HepG2 (cell line): ENCODE data around the gene NIPAL1. TPM values are rescaled to one million over a fixed set of nuclear protein-coding genes. Genes with fewer than 3 reads are reported as not detected.

Experiments used
- ATAC-seq: fragments of 200-7000 bp; cut with Tn5 transposase; 3 replicates; pipeline ENCODE4 v1.9.1; 2020; ENCODE audit warnings: mild to moderate bottlenecking, moderate library complexity
- BruUV-seq: library from RNA; stranded (reverse); fragments of 400-500 nt; replicated peaks from 2 replicates; lab custom pipeline; 2021; lab: Mats Ljungman, UMichigan
- CTCF ChIA-PET: fragments of 300-600 bp; formaldehyde crosslinking; extraction: SDS; loops from one replicate; lab custom pipeline; 2021; ENCODE audit warnings: low total read pairs, inconsistent platforms, low intra/inter-chr PET ratio; lab: Yijun Ruan, JAX
- POLR2A ChIA-PET: fragments of 350-600 bp; sonication (Branson Sonifier 250); formaldehyde crosslinking; loops from one replicate; lab custom pipeline; 2020; ENCODE audit warnings: antibody characterized with exemption, inconsistent platforms; lab: Yijun Ruan, JAX
- DNase-seq: peaks from one replicate; pipeline ENCODE4 v3.0.0-alpha.2; 2015; ENCODE audit warnings: low spot score
- FAIRE-seq: peaks from 3 replicates; lab custom pipeline; 2011; peaks lifted over from hg19 to GRCh38; lab: Jason Lieb, UNC
- H2AFZ ChIP-seq: one replicate; pipeline ENCODE4 v1.6.1; 2011; ENCODE audit warnings: low read length, inconsistent platforms
- H3K27ac ChIP-seq: fragments of 300-600 bp; 3 replicates; pipeline ENCODE4 v1.8.0; 2011; ENCODE audit warnings: mixed run types, mild to moderate bottlenecking, mixed read lengths, low read length, inconsistent platforms; ENCODE audit not compliant: insufficient read depth; ENCODE audit errors: extremely low read length
- H3K27me3 ChIP-seq, 2 experiments: fragments of 200-600 bp in 1 of 2; 2 replicates in 1 of 2; 3 replicates in 1 of 2; pipeline versions ENCODE4 v1.6.0 to v1.8.0; 2011; ENCODE audit warnings: low read length in 2 of 2, mild to moderate bottlenecking in 2 of 2, moderate library complexity in 2 of 2, inconsistent platforms in 1 of 2; ENCODE audit not compliant: insufficient read depth in 2 of 2, control insufficient read depth in 1 of 2
- H3K36me3 ChIP-seq, 2 experiments: fragments of 200-600 bp in 1 of 2; replicated peaks in 1 of 2; 2 replicates in 1 of 2; 3 replicates in 1 of 2; pipeline versions ENCODE4 v1.5.1 to v1.8.0; 2011; ENCODE audit warnings: low read length in 2 of 2, inconsistent platforms in 1 of 2; ENCODE audit not compliant: insufficient read depth in 2 of 2, control insufficient read depth in 1 of 2
- H3K4me1 ChIP-seq: 2 replicates; pipeline ENCODE4 v1.5.1; 2012; ENCODE audit warnings: low read length, inconsistent platforms; ENCODE audit not compliant: insufficient read depth
- H3K4me2 ChIP-seq: 2 replicates; pipeline ENCODE4 v1.6.0; 2011; ENCODE audit warnings: low read depth, low read length, inconsistent platforms
- H3K4me3 ChIP-seq, 3 experiments: fragments of 200-600 bp in 1 of 3; sonication (generic), shearing (Covaris generic) in 1 of 3; replicated peaks in 1 of 3; 2 replicates each; pipeline ENCODE4 v1.5.1; 2011 to 2016; ENCODE audit warnings: low read length in 3 of 3, inconsistent platforms in 2 of 3, low read depth in 2 of 3, mild to moderate bottlenecking in 2 of 3, control low read depth in 1 of 3, mixed read lengths in 1 of 3; ENCODE audit not compliant: insufficient read depth in 1 of 3
- H3K79me2 ChIP-seq: one replicate; pipeline ENCODE4 v1.6.1; 2011; ENCODE audit warnings: low read length, inconsistent platforms; ENCODE audit not compliant: insufficient read depth
- H3K9ac ChIP-seq: 2 replicates; pipeline ENCODE4 v1.6.0; 2011; ENCODE audit warnings: mild to moderate bottlenecking, low read depth, low read length, inconsistent platforms; ENCODE audit not compliant: insufficient read depth
- H3K9me3 ChIP-seq: 2 replicates; pipeline ENCODE4 v1.5.1; 2012; ENCODE audit warnings: mild to moderate bottlenecking, low read length
- H4K20me1 ChIP-seq: 2 replicates; pipeline ENCODE4 v1.6.0; 2011; ENCODE audit warnings: inconsistent platforms, mild to moderate bottlenecking, low read length, moderate library complexity; ENCODE audit not compliant: insufficient read depth
- GATAD2A ChIP-seq: IDR thresholded peaks from 2 replicates; pipeline ENCODE4 v1.6.1; 2016
- HDAC1 ChIP-seq: sonication (generic); formaldehyde crosslinking; IDR thresholded peaks from 2 replicates; pipeline ENCODE4 v1.5.1; 2020; ENCODE audit warnings: mild to moderate bottlenecking, missing genetic modification reagents
- HNF1A ChIP-seq, 2 experiments: sonication (generic) in 1 of 2; formaldehyde crosslinking in 1 of 2; IDR thresholded peaks; 2 replicates each; pipeline versions ENCODE4 v1.4.0 to v1.6.1; 2016 to 2020; ENCODE audit warnings: borderline replicate concordance in 1 of 2, low read depth in 1 of 2, mild to moderate bottlenecking in 1 of 2, missing genetic modification reagents in 1 of 2
- HOXA7 ChIP-seq: sonication (generic); formaldehyde crosslinking; IDR thresholded peaks from 2 replicates; pipeline ENCODE4 v1.8.1; 2022; ENCODE audit warnings: mild to moderate bottlenecking, missing genetic modification reagents, moderate library complexity
- KMT2B ChIP-seq: IDR thresholded peaks from 2 replicates; pipeline ENCODE4 v1.6.1; 2016; ENCODE audit warnings: missing genetic modification reagents, missing compliant biosample characterization
- PAX8 ChIP-seq: sonication (generic); formaldehyde crosslinking; IDR thresholded peaks from 2 replicates; pipeline ENCODE4 v1.8.0; 2022; ENCODE audit warnings: mild to moderate bottlenecking, missing genetic modification reagents, borderline replicate concordance
- SOX13 ChIP-seq, 3 experiments: fragments of 450-650 bp in 1 of 3; sonication (generic) in 1 of 3; formaldehyde crosslinking in 1 of 3; IDR thresholded peaks in 2 of 3; conservative IDR thresholded peaks in 1 of 3; 2 replicates each; pipeline versions ENCODE4 v1.5.0 to v1.6.1; 2016 to 2020; ENCODE audit warnings: antibody characterized with exemption in 1 of 3, mild to moderate bottlenecking in 1 of 3, missing compliant biosample characterization in 1 of 3, missing genetic modification reagents in 1 of 3, moderate library complexity in 1 of 3
- SOX5 ChIP-seq: IDR thresholded peaks from 2 replicates; pipeline ENCODE4 v1.6.1; 2016; ENCODE audit warnings: borderline replicate concordance
- ZBTB26 ChIP-seq: IDR thresholded peaks from 2 replicates; pipeline ENCODE4 v1.6.1; 2016; ENCODE audit warnings: missing compliant biosample characterization, missing genetic modification reagents, borderline replicate concordance
- in situ Hi-C: cut with HindIII; loops from 2 replicates; pipeline ENCODE4 v1.10.0; 2017; ENCODE audit warnings: low pct_unique_long_range_greater_than_20kb; ENCODE audit not compliant: extremely low pct_ligation_motif_present
- intact Hi-C: fragments of 100-400 bp; cut with micrococcal nuclease; formaldehyde crosslinking; loops from one replicate; pipeline ENCODE4 v1.10.0; 2022; ENCODE audit not compliant: unreplicated experiment
- polyA plus RNA-seq, 8 experiments: library from polyadenylated mRNA; depleted of rRNA in 3 of 8; stranded (reverse) in 7 of 8; unstranded in 1 of 8; fragments of >200 nt; fragmentation: Illumina TruSeq in 4 of 8; extraction: Trizol in 4 of 8; gene quantifications; 2 replicates each; pipeline versions ENCODE4 v1.2.1 to v1.2.3, GENCODE V29; 2011 to 2016; ENCODE audit warnings: low read depth in 4 of 8, missing spikeins in 1 of 8, mixed read lengths in 1 of 8; ENCODE audit not compliant: insufficient read depth in 1 of 8
- total RNA-seq, 5 experiments: library from RNA; depleted of rRNA; stranded (reverse); fragments of >200 nt; fragmentation: Illumina TruSeq; extraction: Trizol; gene quantifications; 2 replicates each; pipeline ENCODE4 v1.2.3, GENCODE V29; 2016; ENCODE audit warnings: low read depth in 1 of 5

Gene NIPAL1
- total and polyA plus RNA-seq, 2 of the 13 experiments (the other 11 are each of a cell fraction or from before 2014, with no cell fraction given): 1.4 to 3.4 TPM

DNA sequence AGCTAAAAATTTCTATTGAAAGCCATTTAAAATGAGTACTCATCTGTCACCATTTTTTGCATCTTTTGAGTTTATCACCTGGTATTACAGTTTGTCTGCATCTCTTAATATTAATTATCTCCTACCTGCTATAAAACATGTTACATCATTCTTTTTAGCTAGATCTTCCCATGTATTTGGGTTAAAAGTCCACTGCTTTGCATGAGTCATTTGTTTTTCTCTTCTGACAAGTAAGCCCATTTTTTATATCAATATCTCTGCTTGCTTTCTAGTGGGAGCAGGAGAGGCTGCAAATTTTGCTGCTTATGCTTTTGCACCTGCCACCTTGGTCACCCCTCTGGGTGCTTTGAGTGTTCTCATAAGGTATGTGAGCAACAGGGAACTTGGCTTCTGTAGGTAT is 16.1 kb downstream of the NIPAL1 start (continued):
- no peak for TF ChIP-seq ZBTB26 (CRISPR knock-in tag)
- no peak for TF ChIP-seq HNF1A (IDR thresholded peaks at IDR 0.05; ENCODE audit: low read depth)
- TF ChIP-seq HNF1A (CRISPR knock-in tag; IDR thresholded peaks at IDR 0.05; ENCODE audit: borderline replicate concordance): no peak
- no peak for TF ChIP-seq HDAC1 (CRISPR knock-in tag)
- TF ChIP-seq HOXA7 (CRISPR knock-in tag): no peak

DNA sequence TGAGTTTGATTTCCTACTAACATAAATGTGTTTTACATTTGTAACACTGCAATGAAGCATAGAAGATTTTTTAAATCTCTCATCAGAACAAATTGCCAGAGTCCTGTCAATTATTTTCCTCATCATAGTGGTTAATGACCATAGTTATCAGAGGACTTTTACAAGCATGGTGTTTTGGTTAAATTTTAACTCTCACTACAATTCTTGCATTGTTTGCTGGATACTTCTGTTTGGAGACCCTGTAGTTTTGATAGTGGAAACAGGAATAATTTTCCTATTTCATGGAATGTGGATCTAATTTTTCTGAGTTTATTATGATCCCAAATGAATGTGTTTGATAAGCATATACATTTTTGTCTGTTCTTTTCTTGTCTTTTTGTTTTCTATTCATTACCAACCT is 16.8 kb downstream of the NIPAL1 start:
- ATAC-seq: peak; percentile 35; the same call in 1 of the 3 replicates
- FAIRE-seq: no peak
- no peak overlapping the region for H3K4me3 ChIP-seq
- DNase-seq: peak; percentile 12
- in situ Hi-C loops (no loop called here), intact Hi-C loops (loop anchor here (10.0 kb wide), 1 partner anchor 311 kb away; the partner anchor contains the start of gene SLAIN2)
- no peaks in the 10 kb centered on the region for H3K79me2 ChIP-seq
- H3K4me1 ChIP-seq: peaks cover 33% of the 10 kb centered on the region
- BruUV-seq: no TSS peak
- no peak overlapping the region for H2AFZ ChIP-seq
- no peaks in the 10 kb centered on the region for H4K20me1 ChIP-seq
- peak overlapping the region; percentile 31 for H3K4me2 ChIP-seq
- no peaks in the 10 kb centered on the region for H3K27me3 ChIP-seq
- CTCF ChIA-PET: interaction anchor here (0.8 kb wide), 1 partner anchor 54 kb away, joined by 8 read pairs; no protein-coding TSS in a partner anchor
- H3K27ac ChIP-seq: no peak overlapping the region
- peaks cover 0 to 1% of the 10 kb centered on the region in 2 experiments; a peak in 1 of 5 replicates for H3K36me3 ChIP-seq
- POLR2A ChIA-PET: no interaction called here
- no peaks in the 10 kb centered on the region for H3K9me3 ChIP-seq
- H3K9ac ChIP-seq: no peak overlapping the region
- TF ChIP-seq KMT2B (CRISPR knock-in tag): no peak
- TF ChIP-seq SOX13 (IDR thresholded peaks at IDR 0.05): no peak
- TF ChIP-seq SOX13 (CRISPR knock-in tag; conservative IDR thresholded peaks at IDR 0.05 in 1 of 2, IDR thresholded peaks at IDR 0.05 in 1 of 2): peak in 1 of 2 experiments; percentile 12; a peak in 1 of 4 replicates
- TF ChIP-seq PAX8 (CRISPR knock-in tag): no peak
- peak; percentile 44; the same call in 1 of the 2 replicates for TF ChIP-seq SOX5 (CRISPR knock-in tag)
- 0 out of 2 replicates have a peak, but pooled peaks have one; percentile 18 for TF ChIP-seq GATAD2A
- peak; percentile 65 for TF ChIP-seq HNF1A (IDR thresholded peaks at IDR 0.05; ENCODE audit: low read depth)
- TF ChIP-seq HNF1A (CRISPR knock-in tag; IDR thresholded peaks at IDR 0.05; ENCODE audit: borderline replicate concordance): no peak
